Heart left ventricle (tissue), 16 donors: ENCODE measurements around the gene CNIH3. TPM values are rescaled to one million over a fixed set of nuclear protein-coding genes. Genes with fewer than 3 reads are reported as not detected.

Experiments
- ATAC-seq, 4 donors: fragments of 200-7000 bp; cut with Tn5 transposase; one replicate each; pipeline ENCODE4 v1.9.1; 2020 to 2022; ENCODE audit warnings: moderate library complexity in 4 of 4, mild to moderate bottlenecking in 3 of 4, moderate number of reproducible peaks in 1 of 4
- DNase-seq, 5 donors: peaks; one replicate each; pipeline ENCODE4 v3.0.0-alpha.2; 2020
- H3K27ac ChIP-seq, 12 donors: fragments of 200-600 bp; sonication (generic) in 4 of 12; one replicate each; pipeline versions ENCODE4 v1.5.0 to v1.8.0; 2016 to 2022; ENCODE audit warnings: mild to moderate bottlenecking in 2 of 12
- H3K27me3 ChIP-seq, 9 donors: fragments of 200-600 bp; sonication (generic) in 2 of 9; one replicate each; pipeline versions ENCODE4 v1.5.1 to v1.8.0; 2016 to 2022; ENCODE audit warnings: mild to moderate bottlenecking in 3 of 9
- H3K36me3 ChIP-seq, 9 donors: fragments of 200-600 bp; sonication (generic) in 2 of 9; one replicate each; pipeline versions ENCODE4 v1.5.0 to v1.8.0; 2018 to 2022; ENCODE audit warnings: mild to moderate bottlenecking in 2 of 9
- H3K4me1 ChIP-seq, 12 donors: fragments of 200-600 bp; sonication (generic) in 4 of 12; one replicate each; pipeline versions ENCODE4 v1.5.0 to v1.8.0; 2016 to 2022; ENCODE audit warnings: mild to moderate bottlenecking in 3 of 12
- H3K4me3 ChIP-seq, 12 donors: fragments of 200-600 bp; sonication (generic) in 4 of 12; one replicate each; pipeline versions ENCODE4 v1.5.0 to v1.8.0; 2017 to 2022; ENCODE audit warnings: mild to moderate bottlenecking in 9 of 12, moderate library complexity in 4 of 12
- H3K9me3 ChIP-seq, 12 donors: fragments of 200-600 bp; sonication (generic) in 4 of 12; one replicate each; pipeline versions ENCODE4 v1.5.0 to v1.8.0; 2016 to 2022; ENCODE audit warnings: mild to moderate bottlenecking in 1 of 12
- POLR2A ChIP-seq, 2 donors: fragments of 450-650 bp; IDR thresholded peaks; one replicate each; pipeline ENCODE4 v1.6.1; 2017; ENCODE audit warnings: antibody characterized with exemption in 2 of 2, mild to moderate bottlenecking in 2 of 2, moderate library complexity in 2 of 2
- WGBS, 4 donors: extraction: QIAGEN DNeasy Blood & Tissue Kit in 2 of 4; methylation state at CpG; one replicate each; pipeline versions ENCODE4 v1.1.5 to v1.1.7; 2013 to 2018; 5-methylcytosine and 5-hydroxymethylcytosine counted together
- intact Hi-C, 10 donors: fragments of 100-400 bp; cut with DNase I; formaldehyde crosslinking; loops; one replicate each; pipeline versions ENCODE4 v1.11.1 to v1.14.2; 2022
- polyA plus RNA-seq, 2 donors: library from polyadenylated mRNA; stranded (reverse); fragments of 200-250 nt; gene quantifications; one replicate each; pipeline ENCODE4 v1.2.3, GENCODE V29; 2013
- total RNA-seq, 9 donors: library from RNA; depleted of rRNA in 2 of 9; stranded (reverse); fragments of >200 nt in 2 of 9; fragmentation: NEBNext Ultra II Directional in 3 of 9; extraction: Animal tissue kit (Norgen Biotek cat#: 25700) in 3 of 9; gene quantifications; one replicate each; pipeline versions ENCODE4 v1.1.0 to v1.2.4, GENCODE V29; 2016 to 2023
- TF ChIP-seq, protein P1 (sequence below), 12 donors: fragments of 200-600 bp; sonication (generic) in 4 of 12; IDR thresholded peaks; one replicate each; pipeline versions ENCODE4 v1.5.0 to v1.8.0; 2018 to 2022; ENCODE audit warnings: antibody characterized with exemption in 12 of 12, mild to moderate bottlenecking in 5 of 12
- donor health status: ischemic (EF 13 %, LVEDD 7.1; RV severe dilation, severe dysfunction).
- donor health status: healthy with polysubstance abuse.
- donor health status: DM: no; HTN: yes; CAD: no.
- donor health status: DM: no; HTN: no; CAD: no.
- donor health status: ischemic (EF 25% LVEDD 6.9; RV normal size, moderate dysfunction).
- donor health status: ischemic (EF 25% LVEDD 5.7; RV mildly dilated, moderate dysfunction).
- donor health status: healthy.
- donor health status: DM: yes; HTN: yes; CAD: no.
- donor health status: ischemic (EF 35%, LVEDD 5.7; RV mildly dilated, moderate dysfunction).
- donor health status: nonischemic (EF 11% LVEDD 7.7; RV severe dilation, severe dysfunction).
- donor health status: DM: yes; HTN: yes; CAD: no.
- donor health status: PGD.
- donor health status: ischemic (EF 29% LVEDD 5.4; RV normal size, mild dysfunction).
- donor health status: nonischemic (EF 23%, LVEDD 6.1; RV moderate dilation, normal function).

The CNIH3 gene
- total and polyA plus RNA-seq, 11 donors: 0.34 to 2.6 (median 0.62) TPM; not detected in 2

DNA sequence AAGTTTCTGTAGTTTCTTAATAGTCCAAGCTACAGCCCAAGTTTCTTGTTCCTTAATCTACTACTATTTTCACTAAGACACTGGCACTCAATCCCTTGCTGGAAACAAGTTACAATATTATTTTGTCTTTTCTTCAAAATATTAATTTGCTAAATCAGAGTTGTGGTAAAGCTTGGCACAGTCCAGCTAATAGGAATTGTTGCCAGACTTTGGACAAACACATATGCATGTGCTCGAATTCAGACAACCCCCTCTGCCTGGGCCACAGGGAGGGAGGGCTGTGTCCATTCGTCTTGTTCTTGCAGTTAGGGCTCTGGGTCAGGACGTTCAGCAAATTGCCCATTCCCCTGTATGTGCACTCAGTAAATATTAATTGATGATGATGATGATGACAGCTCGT lies 103.6 kb downstream of the CNIH3 start:
- H3K4me3 ChIP-seq: no peak overlapping the region
- no peaks in the 10 kb centered on the region for H3K9me3 ChIP-seq
- H3K27ac ChIP-seq: no peak overlapping the region
- DNase-seq: no peak
- H3K27me3 ChIP-seq: peaks cover 0 to 12% (median 0%) of the 10 kb centered on the region in 9 donors
- WGBS, 4 donors: 60 to 70% (median 65%) methylated on average over 4 of the region's 4 CpGs
- H3K4me1 ChIP-seq: no peaks in the 10 kb centered on the region
- intact Hi-C loops: no loop called here
- no peak for TF ChIP-seq POLR2A (IDR thresholded peaks at IDR 0.05)
- TF ChIP-seq, protein P1, sequence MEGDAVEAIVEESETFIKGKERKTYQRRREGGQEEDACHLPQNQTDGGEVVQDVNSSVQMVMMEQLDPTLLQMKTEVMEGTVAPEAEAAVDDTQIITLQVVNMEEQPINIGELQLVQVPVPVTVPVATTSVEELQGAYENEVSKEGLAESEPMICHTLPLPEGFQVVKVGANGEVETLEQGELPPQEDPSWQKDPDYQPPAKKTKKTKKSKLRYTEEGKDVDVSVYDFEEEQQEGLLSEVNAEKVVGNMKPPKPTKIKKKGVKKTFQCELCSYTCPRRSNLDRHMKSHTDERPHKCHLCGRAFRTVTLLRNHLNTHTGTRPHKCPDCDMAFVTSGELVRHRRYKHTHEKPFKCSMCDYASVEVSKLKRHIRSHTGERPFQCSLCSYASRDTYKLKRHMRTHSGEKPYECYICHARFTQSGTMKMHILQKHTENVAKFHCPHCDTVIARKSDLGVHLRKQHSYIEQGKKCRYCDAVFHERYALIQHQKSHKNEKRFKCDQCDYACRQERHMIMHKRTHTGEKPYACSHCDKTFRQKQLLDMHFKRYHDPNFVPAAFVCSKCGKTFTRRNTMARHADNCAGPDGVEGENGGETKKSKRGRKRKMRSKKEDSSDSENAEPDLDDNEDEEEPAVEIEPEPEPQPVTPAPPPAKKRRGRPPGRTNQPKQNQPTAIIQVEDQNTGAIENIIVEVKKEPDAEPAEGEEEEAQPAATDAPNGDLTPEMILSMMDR (IDR thresholded peaks at IDR 0.05): no peak
- no peak for ATAC-seq
- no peaks in the 10 kb centered on the region for H3K36me3 ChIP-seq

DNA sequence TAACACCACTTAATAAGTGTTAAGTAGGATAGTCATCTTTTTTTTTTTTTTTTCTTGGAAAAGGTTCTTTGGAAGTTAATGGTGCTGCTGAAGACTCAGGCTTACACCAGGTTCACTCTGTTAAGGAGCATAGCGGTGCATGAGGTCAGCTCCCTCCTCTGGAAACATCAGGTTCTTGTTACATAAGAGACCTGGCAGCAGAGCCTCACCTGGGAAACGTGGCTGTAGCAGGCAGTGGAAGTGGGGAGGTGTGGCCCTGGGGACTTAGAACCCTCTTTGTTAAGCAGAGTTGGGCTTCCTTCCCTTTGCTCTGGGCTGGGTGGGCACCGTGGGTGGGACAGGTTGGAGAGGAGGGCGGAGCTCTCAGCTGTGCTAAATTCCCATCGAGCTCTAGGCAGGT lies 104.1 kb downstream of the CNIH3 start:
- TF ChIP-seq, protein P1 (IDR thresholded peaks at IDR 0.05): no peak
- intact Hi-C loops: no loop called here
- Histone ChIP-seq H3K9me3 (no peaks in the 10 kb centered on the region), H3K4me1 (no peaks in the 10 kb centered on the region), H3K27me3 (peaks cover 0 to 12% (median 0%) of the 10 kb centered on the region in 9 donors), H3K36me3 (no peaks in the 10 kb centered on the region), H3K27ac (no peak overlapping the region), H3K4me3 (no peak overlapping the region)
- DNase-seq (no peak), ATAC-seq (no peak)
- WGBS, 4 donors: 39 to 53% (median 47%) methylated on average over 5 of the region's 5 CpGs

DNA sequence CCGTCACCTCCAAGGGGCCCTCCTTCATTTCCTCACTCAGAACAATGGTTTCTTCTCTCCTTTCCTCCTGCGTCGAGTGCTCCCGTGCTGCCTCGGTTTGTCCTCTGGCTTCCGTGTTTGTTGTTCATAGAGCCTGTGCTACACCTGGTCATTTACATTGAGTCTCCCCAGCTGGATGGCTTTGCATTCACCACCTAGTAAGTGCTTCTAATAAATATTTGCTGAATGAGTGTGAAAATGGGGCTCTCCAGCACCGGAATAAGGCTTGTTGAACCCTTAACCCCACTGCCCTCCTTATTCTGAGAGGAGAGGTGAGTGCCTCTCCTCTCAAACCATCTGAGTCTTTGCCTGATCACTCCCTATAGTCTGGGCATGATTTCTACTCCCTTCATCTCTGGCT lies 104.9 kb downstream of the CNIH3 start:
- Histone ChIP-seq H3K4me1 (no peaks in the 10 kb centered on the region), H3K4me3 (no peak overlapping the region), H3K9me3 (no peaks in the 10 kb centered on the region), H3K36me3 (no peaks in the 10 kb centered on the region), H3K27ac (no peak overlapping the region), H3K27me3 (peaks cover 0 to 12% (median 0%) of the 10 kb centered on the region in 9 donors)
- DNase-seq (no peak), ATAC-seq (no peak)
- TF ChIP-seq, protein P1 (IDR thresholded peaks at IDR 0.05): no peak
- TF ChIP-seq POLR2A (IDR thresholded peaks at IDR 0.05): no peak
- WGBS, 4 donors: 92 to 94% (median 92%) methylated on average over 7 of the region's 7 CpGs
- intact Hi-C loops: no loop called here

DNA sequence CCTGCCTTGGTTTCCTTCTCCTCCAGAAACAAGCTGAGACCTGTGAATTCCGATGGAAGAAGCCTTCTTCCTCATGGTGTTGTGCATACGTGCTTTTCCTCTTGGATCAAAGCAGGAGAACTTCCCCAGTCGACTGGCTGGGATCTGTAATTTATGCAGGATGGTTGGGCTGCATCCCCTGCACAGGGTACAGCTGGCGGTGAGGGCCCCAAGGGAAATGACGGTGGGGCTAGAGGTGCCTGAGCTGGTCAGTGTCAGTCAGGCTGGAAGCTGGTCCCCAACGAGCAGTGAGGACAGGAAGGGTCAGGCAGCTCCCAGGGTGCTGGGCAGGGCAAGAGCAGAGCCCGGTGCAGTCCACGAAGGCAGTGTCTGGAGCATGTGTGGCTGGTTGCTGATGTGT lies 106.7 kb downstream of the CNIH3 start:
- peaks cover 0 to 6% (median 0%) of the 10 kb centered on the region in 12 donors for H3K4me1 ChIP-seq
- ATAC-seq (peak in 2 of 4 donors; percentile 16 to 36), DNase-seq (no peak)
- H3K9me3 ChIP-seq: no peaks in the 10 kb centered on the region
- TF ChIP-seq, protein P1 (IDR thresholded peaks at IDR 0.05): no peak
- no peak for TF ChIP-seq POLR2A (IDR thresholded peaks at IDR 0.05)
- WGBS, 4 donors: 43 to 50% (median 49%) methylated on average over 6 to 8 of the region's 8 CpGs
- H3K36me3 ChIP-seq: no peaks in the 10 kb centered on the region
- H3K27me3 ChIP-seq: peaks cover 0 to 12% (median 0%) of the 10 kb centered on the region in 9 donors
- no peak overlapping the region for H3K4me3 ChIP-seq
- intact Hi-C loops: no loop called here
- no peak overlapping the region for H3K27ac ChIP-seq
